MM.1S (cell line): ENCODE measurements around the gene PIP5K1C.

Experiments used
- EZH2 ChIP-seq: fragments of 300-600 bp; sonication (generic); optimal IDR thresholded peaks from 2 replicates; pipeline ENCODE3; 2017; ENCODE audit warnings: low read depth, mild to moderate bottlenecking, antibody characterized with exemption, low read length, mixed read lengths
- EZH2phosphoT487 ChIP-seq: fragments of 300-600 bp; sonication (generic); IDR thresholded peaks from 2 replicates; pipeline ENCODE4 v1.6.1; 2018; ENCODE audit warnings: antibody characterized with exemption, low read length
- TF ChIP-seq, protein P1 (sequence below): fragments of 300-600 bp; sonication (generic); IDR thresholded peaks from 2 replicates; pipeline ENCODE4 v1.5.1; 2016; ENCODE audit warnings: antibody characterized with exemption, low read length, mixed read lengths

- TF ChIP-seq, protein P1, sequence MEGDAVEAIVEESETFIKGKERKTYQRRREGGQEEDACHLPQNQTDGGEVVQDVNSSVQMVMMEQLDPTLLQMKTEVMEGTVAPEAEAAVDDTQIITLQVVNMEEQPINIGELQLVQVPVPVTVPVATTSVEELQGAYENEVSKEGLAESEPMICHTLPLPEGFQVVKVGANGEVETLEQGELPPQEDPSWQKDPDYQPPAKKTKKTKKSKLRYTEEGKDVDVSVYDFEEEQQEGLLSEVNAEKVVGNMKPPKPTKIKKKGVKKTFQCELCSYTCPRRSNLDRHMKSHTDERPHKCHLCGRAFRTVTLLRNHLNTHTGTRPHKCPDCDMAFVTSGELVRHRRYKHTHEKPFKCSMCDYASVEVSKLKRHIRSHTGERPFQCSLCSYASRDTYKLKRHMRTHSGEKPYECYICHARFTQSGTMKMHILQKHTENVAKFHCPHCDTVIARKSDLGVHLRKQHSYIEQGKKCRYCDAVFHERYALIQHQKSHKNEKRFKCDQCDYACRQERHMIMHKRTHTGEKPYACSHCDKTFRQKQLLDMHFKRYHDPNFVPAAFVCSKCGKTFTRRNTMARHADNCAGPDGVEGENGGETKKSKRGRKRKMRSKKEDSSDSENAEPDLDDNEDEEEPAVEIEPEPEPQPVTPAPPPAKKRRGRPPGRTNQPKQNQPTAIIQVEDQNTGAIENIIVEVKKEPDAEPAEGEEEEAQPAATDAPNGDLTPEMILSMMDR, result no peak
- TF ChIP-seq EZH2 (no peak), EZH2phosphoT487 (no peak)
These were observed 22.3 kb upstream of the PIP5K1C start for GRCh38 chr19:3722443-3723109.
